Measurements from ENCODE around the gene HPS1. TPM values are rescaled to one million over a fixed set of nuclear protein-coding genes. Genes with fewer than 3 reads are reported as not detected.

HPS1 gene
- total and polyA plus RNA-seq, 2 of the 4 experiments (the other 2 are of a cell fraction), result 14.0 to 55.2 TPM

- peak overlapping the region; percentile 73 for H4K5ac ChIP-seq (ENCODE audit: low read depth, low read length)
- H3K9me1 ChIP-seq (ENCODE audit: insufficient read depth, low read length), result peaks cover 21% of the 10 kb centered on the region
- H2AK9ac ChIP-seq (replicated peaks; ENCODE audit: low read depth, low read length, poor library complexity), result peak overlapping the region; percentile 68
- H3K14ac ChIP-seq (replicated peaks; ENCODE audit: low read depth, low read length), result peak overlapping the region; percentile 50
- H3K4ac ChIP-seq (ENCODE audit: low read depth, low read length), result peak overlapping the region; percentile 83
- peak overlapping the region; percentile 34; the same call in 1 of the 2 replicates for H3K9ac ChIP-seq (ENCODE audit: low read depth, low read length)
- peak overlapping the region; percentile 29 for H3K56ac ChIP-seq (ENCODE audit: extremely low read depth, insufficient read depth, low read length)
- H2AK5ac ChIP-seq (ENCODE audit: low read depth, low read length), result peak overlapping the region; percentile 89
- H2BK5ac ChIP-seq (ENCODE audit: low read depth, low read length, poor library complexity, severe bottlenecking), result peak overlapping the region; percentile 72
- 42% methylated on average over 4 of the region's 7 CpGs; no CpG with 5 or more reads in 1 of the 2 experiments for WGBS, 2 experiments (ENCODE audit: extremely low coverage in 2 of 2, insufficient read length in 1 of 2)
- peak overlapping the region; percentile 21; the same call in 2 of the 3 replicates for H2BK15ac ChIP-seq (ENCODE audit: low read depth, low read length)
- DNase-seq (peak; percentile 75), ATAC-seq (ENCODE audit: low read depth) (peak; percentile 79)
- H4K91ac ChIP-seq (ENCODE audit: insufficient read depth, low read depth, low read length), result peak overlapping the region; percentile 61
- H3K4me2 ChIP-seq (ENCODE audit: low read depth, low read length), result peak overlapping the region; percentile 84
- peaks cover 8% of the 10 kb centered on the region for H3K36me3 ChIP-seq (ENCODE audit: control insufficient read depth, insufficient read depth, low read length)
- CTCF ChIA-PET, result interaction anchor here (0.7 to 1.0 kb wide), 3 partner anchors 9 to 141 kb away, joined by 3 to 4 read pairs (median 3); no protein-coding TSS in a partner anchor
- dilution Hi-C loops (cut with HindIII; ENCODE audit: low sequenced_read_pairs, unreplicated experiment) (no loop called here), intact Hi-C loops (cut with micrococcal nuclease) (loop anchor here (5.0 kb wide), 1 partner anchor 57 kb away; no protein-coding TSS in a partner anchor), in situ Hi-C loops (cut with MboI; ENCODE audit: low sequenced_read_pairs) (no loop called here)
- no peak overlapping the region for H2AFZ ChIP-seq (replicated peaks; ENCODE audit: low read length, poor library complexity)
- no peak for TF ChIP-seq CEBPB (IDR thresholded peaks at IDR 0.05; ENCODE audit: low read depth, low read length)
- TF ChIP-seq MAZ (IDR thresholded peaks at IDR 0.05; ENCODE audit: borderline replicate concordance, low read depth, low read length), result no peak
- TF ChIP-seq, protein P1, sequence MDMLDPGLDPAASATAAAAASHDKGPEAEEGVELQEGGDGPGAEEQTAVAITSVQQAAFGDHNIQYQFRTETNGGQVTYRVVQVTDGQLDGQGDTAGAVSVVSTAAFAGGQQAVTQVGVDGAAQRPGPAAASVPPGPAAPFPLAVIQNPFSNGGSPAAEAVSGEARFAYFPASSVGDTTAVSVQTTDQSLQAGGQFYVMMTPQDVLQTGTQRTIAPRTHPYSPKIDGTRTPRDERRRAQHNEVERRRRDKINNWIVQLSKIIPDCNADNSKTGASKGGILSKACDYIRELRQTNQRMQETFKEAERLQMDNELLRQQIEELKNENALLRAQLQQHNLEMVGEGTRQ (IDR thresholded peaks at IDR 0.05; ENCODE audit: low read depth, low read length), result no peak
- TF ChIP-seq NFE2L2 (IDR thresholded peaks at IDR 0.05; ENCODE audit: low read depth, low read length), result no peak
- no peak for TF ChIP-seq CHD1 (IDR thresholded peaks at IDR 0.05; ENCODE audit: low read depth, low read length)
- no peak for TF ChIP-seq MXI1 (IDR thresholded peaks at IDR 0.05; ENCODE audit: borderline replicate concordance, low read depth, low read length)
- no peak for TF ChIP-seq BHLHE40 (IDR thresholded peaks at IDR 0.05; ENCODE audit: low read depth, low read length)
- TF ChIP-seq FOS (IDR thresholded peaks at IDR 0.05; ENCODE audit: low read depth, low read length), result no peak
- TF ChIP-seq ELK1 (IDR thresholded peaks at IDR 0.05; ENCODE audit: borderline replicate concordance, low read depth, low read length), result no peak
- TF ChIP-seq POLR2A (IDR thresholded peaks at IDR 0.05; ENCODE audit: low read depth, low read length), result no peak
- H3K4me3 ChIP-seq (ENCODE audit: insufficient read depth, low read depth, low read length), result peak overlapping the region; percentile 16; the same call in 1 of the 2 replicates
- peak overlapping the region; percentile 90 for H3K18ac ChIP-seq (ENCODE audit: low read depth, low read length)
- peak overlapping the region; percentile 77; the same call in 1 of the 2 replicates for H2BK20ac ChIP-seq (ENCODE audit: low read depth, low read length)
- peak overlapping the region; percentile 82 for H2BK120ac ChIP-seq (ENCODE audit: low read depth, low read length)
- peak overlapping the region; percentile 80 to 83; a peak in 3 of 4 replicates for H4K8ac ChIP-seq (ENCODE audit: low read depth in 2 of 2, low read length in 2 of 2)
- peaks cover 19% of the 10 kb centered on the region for H3K4me1 ChIP-seq (ENCODE audit: control insufficient read depth, insufficient read depth, low read length)
- no peaks in the 10 kb centered on the region for H3K9me3 ChIP-seq (ENCODE audit: control insufficient read depth, insufficient read depth, low read length)
- H3K23ac ChIP-seq (ENCODE audit: low read depth, low read length), result peak overlapping the region; percentile 80
- BruUV-seq (replicated peaks), result no TSS peak
- POLR2A ChIA-PET (ENCODE audit: unreplicated experiment), result interaction anchor here (0.6 kb wide), 3 partner anchors 11 to 1577 kb away, joined by 3 read pairs; no protein-coding TSS in a partner anchor
- no peaks in the 10 kb centered on the region for H4K20me1 ChIP-seq (ENCODE audit: insufficient read depth, low read length)
- peak overlapping the region; percentile 79 for H3K27ac ChIP-seq (ENCODE audit: insufficient read depth, low read length)
- no peaks in the 10 kb centered on the region for H3K27me3 ChIP-seq (ENCODE audit: control insufficient read depth, insufficient read depth, low read length)
- H3K79me1 ChIP-seq (ENCODE audit: low read depth in 1 of 2, low read length in 2 of 2), result peaks cover 6 to 24% of the 10 kb centered on the region in 2 experiments; a peak in 2 of 4 replicates
Observed at GRCh38 chr10:98403812-98404504, 42.8 kb downstream of the HPS1 start.

All from IMR-90 (cell line).